Panc1 (cell line): ENCODE results near the gene MSLN. TPM values are rescaled to one million over a fixed set of nuclear protein-coding genes. Genes with fewer than 3 reads are reported as not detected.

Source experiments
- ATAC-seq: fragments of 200-7000 bp; cut with Tn5 transposase; 2 replicates; pipeline ENCODE4 v1.9.1; 2020; ENCODE audit warnings: mild to moderate bottlenecking, moderate library complexity
- BruUV-seq: library from RNA; stranded (reverse); fragments of 400-500 nt; replicated peaks from 2 replicates; lab custom pipeline; 2021; lab: Mats Ljungman, UMichigan
- CTCF ChIA-PET: fragments of 300-600 bp; sonication (Branson Sonifier 250); formaldehyde crosslinking; loops from one replicate; lab custom pipeline; 2022; ENCODE audit warnings: antibody characterized with exemption; lab: Charles Lee
- POLR2A ChIA-PET: fragments of 300-600 bp; sonication (Branson Sonifier 250); formaldehyde crosslinking; loops from one replicate; lab custom pipeline; 2022; ENCODE audit warnings: antibody characterized with exemption; lab: Charles Lee
- DNase-seq: peaks from one replicate; pipeline ENCODE4 v3.0.0-alpha.2; 2010; ENCODE audit warnings: low read depth, low spot score
- H3K27ac ChIP-seq: 2 replicates; pipeline ENCODE4 v1.5.1; 2011; ENCODE audit warnings: mild to moderate bottlenecking, low read length, inconsistent platforms
- H3K27me3 ChIP-seq: fragments of 200-500 bp; sonication (Bioruptor generic); 2 replicates; pipeline ENCODE4 v1.6.0; 2014; ENCODE audit warnings: low read length, inconsistent platforms; ENCODE audit not compliant: control insufficient read depth, insufficient read depth
- H3K36me3 ChIP-seq: fragments of 200-500 bp; sonication (Bioruptor generic); 2 replicates; pipeline ENCODE4 v1.5.1; 2014; ENCODE audit warnings: inconsistent platforms, mild to moderate bottlenecking, low read length, moderate library complexity; ENCODE audit not compliant: control insufficient read depth, insufficient read depth
- H3K4me1 ChIP-seq: 2 replicates; pipeline ENCODE4 v1.5.1; 2011; ENCODE audit warnings: inconsistent platforms, mild to moderate bottlenecking, low read length, moderate library complexity; ENCODE audit not compliant: control insufficient read depth, insufficient read depth
- H3K4me3 ChIP-seq, 2 experiments: 2 replicates each; pipeline ENCODE4 v1.5.1; 2011 to 2012; ENCODE audit warnings: low read depth in 2 of 2, low read length in 2 of 2, mild to moderate bottlenecking in 2 of 2, inconsistent platforms in 1 of 2, moderate library complexity in 1 of 2
- H3K9me3 ChIP-seq: fragments of 200-500 bp; sonication (Bioruptor generic); 2 replicates; pipeline ENCODE4 v1.5.1; 2014; ENCODE audit warnings: low read depth, mild to moderate bottlenecking, inconsistent platforms, low read length, moderate library complexity; ENCODE audit not compliant: control insufficient read depth, insufficient read depth
- POLR2AphosphoS5 ChIP-seq: IDR thresholded peaks from 2 replicates; pipeline ENCODE4 v1.6.1; 2012; ENCODE audit warnings: mild to moderate bottlenecking, low read depth, low read length, moderate library complexity
- SIN3A ChIP-seq: IDR thresholded peaks from 2 replicates; pipeline ENCODE4 v1.6.1; 2012; ENCODE audit warnings: low read depth, mild to moderate bottlenecking, low read length, moderate library complexity, borderline replicate concordance; ENCODE audit not compliant: insufficient read depth
- TCF7L2 ChIP-seq: IDR thresholded peaks from 2 replicates; pipeline ENCODE4 v1.6.1; 2011; ENCODE audit warnings: mild to moderate bottlenecking, low read depth, low read length, inconsistent platforms
- in situ Hi-C: cut with HindIII; loops from 2 replicates; pipeline ENCODE4 v1.10.0; 2016; ENCODE audit warnings: low sequenced_read_pairs, low pct_unique_long_range_greater_than_20kb
- intact Hi-C: fragments of 100-400 bp; cut with micrococcal nuclease; formaldehyde crosslinking; loops from one replicate; pipeline ENCODE4 v1.10.0; 2022; ENCODE audit not compliant: unreplicated experiment
- total RNA-seq: library from RNA; stranded (reverse); gene quantifications from one replicate; pipeline ENCODE4 v1.2.1, GENCODE V29; 2021; ENCODE audit not compliant: unreplicated experiment
- TF ChIP-seq, protein P1 (sequence below): fragments of 450-650 bp; IDR thresholded peaks from 2 replicates; pipeline ENCODE4 v1.5.1; 2017; ENCODE audit warnings: mild to moderate bottlenecking
- TF ChIP-seq, protein P2 (sequence below), 2 experiments: IDR thresholded peaks; 2 replicates each; pipeline ENCODE4 v1.6.1; 2011 to 2012; ENCODE audit warnings: low read depth in 2 of 2, control low read depth in 1 of 2, low read length in 1 of 2, mild to moderate bottlenecking in 1 of 2, moderate library complexity in 1 of 2; ENCODE audit not compliant: insufficient read depth in 1 of 2

The MSLN gene
- total RNA-seq, 1 experiment from 2014 or later: 1.1 TPM

DNA sequence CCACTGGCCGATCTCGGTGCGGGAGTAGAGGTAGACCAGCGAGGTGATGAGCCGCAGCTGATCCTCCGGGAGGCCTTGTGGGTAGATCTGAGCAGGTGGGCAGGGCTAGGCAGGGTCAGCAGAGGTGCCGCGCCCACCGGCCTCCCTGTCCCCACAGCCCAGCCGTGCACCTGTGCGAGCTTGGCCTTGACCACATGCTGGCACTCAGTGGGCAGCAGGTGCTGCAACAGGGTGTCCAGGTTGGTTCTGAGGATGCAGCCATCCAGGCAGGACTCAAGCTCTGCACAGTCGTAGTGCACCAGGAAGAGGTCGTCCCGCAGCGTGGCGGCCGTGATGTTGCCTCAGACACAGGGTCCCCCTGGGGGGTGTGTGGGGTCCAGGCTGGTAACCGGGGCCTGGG, 12.4 kb downstream of the MSLN start:
- in situ Hi-C loops (no loop called here), intact Hi-C loops (no loop called here)
- H3K27ac ChIP-seq: no peak overlapping the region
- no peak for DNase-seq
- no peak overlapping the region for H3K4me3 ChIP-seq
- no peaks in the 10 kb centered on the region for H3K9me3 ChIP-seq
- BruUV-seq: no TSS peak
- ChIA-PET POLR2A (interaction anchor here (0.7 kb wide), 1 partner anchor 12 kb away, joined by 5 read pairs; no protein-coding TSS in a partner anchor), CTCF (interaction anchor here (0.6 kb wide), 1 partner anchor 106 kb away, joined by 6 read pairs; no protein-coding TSS in a partner anchor)
- H3K36me3 ChIP-seq: no peaks in the 10 kb centered on the region
- H3K4me1 ChIP-seq: peaks cover 5% of the 10 kb centered on the region
- no peak for ATAC-seq
- no peaks in the 10 kb centered on the region for H3K27me3 ChIP-seq
- TF ChIP-seq TCF7L2 (no peak), POLR2AphosphoS5 (no peak), SIN3A (no peak)
- TF ChIP-seq, protein P1, sequence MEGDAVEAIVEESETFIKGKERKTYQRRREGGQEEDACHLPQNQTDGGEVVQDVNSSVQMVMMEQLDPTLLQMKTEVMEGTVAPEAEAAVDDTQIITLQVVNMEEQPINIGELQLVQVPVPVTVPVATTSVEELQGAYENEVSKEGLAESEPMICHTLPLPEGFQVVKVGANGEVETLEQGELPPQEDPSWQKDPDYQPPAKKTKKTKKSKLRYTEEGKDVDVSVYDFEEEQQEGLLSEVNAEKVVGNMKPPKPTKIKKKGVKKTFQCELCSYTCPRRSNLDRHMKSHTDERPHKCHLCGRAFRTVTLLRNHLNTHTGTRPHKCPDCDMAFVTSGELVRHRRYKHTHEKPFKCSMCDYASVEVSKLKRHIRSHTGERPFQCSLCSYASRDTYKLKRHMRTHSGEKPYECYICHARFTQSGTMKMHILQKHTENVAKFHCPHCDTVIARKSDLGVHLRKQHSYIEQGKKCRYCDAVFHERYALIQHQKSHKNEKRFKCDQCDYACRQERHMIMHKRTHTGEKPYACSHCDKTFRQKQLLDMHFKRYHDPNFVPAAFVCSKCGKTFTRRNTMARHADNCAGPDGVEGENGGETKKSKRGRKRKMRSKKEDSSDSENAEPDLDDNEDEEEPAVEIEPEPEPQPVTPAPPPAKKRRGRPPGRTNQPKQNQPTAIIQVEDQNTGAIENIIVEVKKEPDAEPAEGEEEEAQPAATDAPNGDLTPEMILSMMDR: no peak
- TF ChIP-seq, protein P2, sequence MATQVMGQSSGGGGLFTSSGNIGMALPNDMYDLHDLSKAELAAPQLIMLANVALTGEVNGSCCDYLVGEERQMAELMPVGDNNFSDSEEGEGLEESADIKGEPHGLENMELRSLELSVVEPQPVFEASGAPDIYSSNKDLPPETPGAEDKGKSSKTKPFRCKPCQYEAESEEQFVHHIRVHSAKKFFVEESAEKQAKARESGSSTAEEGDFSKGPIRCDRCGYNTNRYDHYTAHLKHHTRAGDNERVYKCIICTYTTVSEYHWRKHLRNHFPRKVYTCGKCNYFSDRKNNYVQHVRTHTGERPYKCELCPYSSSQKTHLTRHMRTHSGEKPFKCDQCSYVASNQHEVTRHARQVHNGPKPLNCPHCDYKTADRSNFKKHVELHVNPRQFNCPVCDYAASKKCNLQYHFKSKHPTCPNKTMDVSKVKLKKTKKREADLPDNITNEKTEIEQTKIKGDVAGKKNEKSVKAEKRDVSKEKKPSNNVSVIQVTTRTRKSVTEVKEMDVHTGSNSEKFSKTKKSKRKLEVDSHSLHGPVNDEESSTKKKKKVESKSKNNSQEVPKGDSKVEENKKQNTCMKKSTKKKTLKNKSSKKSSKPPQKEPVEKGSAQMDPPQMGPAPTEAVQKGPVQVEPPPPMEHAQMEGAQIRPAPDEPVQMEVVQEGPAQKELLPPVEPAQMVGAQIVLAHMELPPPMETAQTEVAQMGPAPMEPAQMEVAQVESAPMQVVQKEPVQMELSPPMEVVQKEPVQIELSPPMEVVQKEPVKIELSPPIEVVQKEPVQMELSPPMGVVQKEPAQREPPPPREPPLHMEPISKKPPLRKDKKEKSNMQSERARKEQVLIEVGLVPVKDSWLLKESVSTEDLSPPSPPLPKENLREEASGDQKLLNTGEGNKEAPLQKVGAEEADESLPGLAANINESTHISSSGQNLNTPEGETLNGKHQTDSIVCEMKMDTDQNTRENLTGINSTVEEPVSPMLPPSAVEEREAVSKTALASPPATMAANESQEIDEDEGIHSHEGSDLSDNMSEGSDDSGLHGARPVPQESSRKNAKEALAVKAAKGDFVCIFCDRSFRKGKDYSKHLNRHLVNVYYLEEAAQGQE (IDR thresholded peaks at IDR 0.05; ENCODE audit: insufficient read depth in 1 of 2, low read depth in 2 of 2, low read length in 1 of 2): no peak

DNA sequence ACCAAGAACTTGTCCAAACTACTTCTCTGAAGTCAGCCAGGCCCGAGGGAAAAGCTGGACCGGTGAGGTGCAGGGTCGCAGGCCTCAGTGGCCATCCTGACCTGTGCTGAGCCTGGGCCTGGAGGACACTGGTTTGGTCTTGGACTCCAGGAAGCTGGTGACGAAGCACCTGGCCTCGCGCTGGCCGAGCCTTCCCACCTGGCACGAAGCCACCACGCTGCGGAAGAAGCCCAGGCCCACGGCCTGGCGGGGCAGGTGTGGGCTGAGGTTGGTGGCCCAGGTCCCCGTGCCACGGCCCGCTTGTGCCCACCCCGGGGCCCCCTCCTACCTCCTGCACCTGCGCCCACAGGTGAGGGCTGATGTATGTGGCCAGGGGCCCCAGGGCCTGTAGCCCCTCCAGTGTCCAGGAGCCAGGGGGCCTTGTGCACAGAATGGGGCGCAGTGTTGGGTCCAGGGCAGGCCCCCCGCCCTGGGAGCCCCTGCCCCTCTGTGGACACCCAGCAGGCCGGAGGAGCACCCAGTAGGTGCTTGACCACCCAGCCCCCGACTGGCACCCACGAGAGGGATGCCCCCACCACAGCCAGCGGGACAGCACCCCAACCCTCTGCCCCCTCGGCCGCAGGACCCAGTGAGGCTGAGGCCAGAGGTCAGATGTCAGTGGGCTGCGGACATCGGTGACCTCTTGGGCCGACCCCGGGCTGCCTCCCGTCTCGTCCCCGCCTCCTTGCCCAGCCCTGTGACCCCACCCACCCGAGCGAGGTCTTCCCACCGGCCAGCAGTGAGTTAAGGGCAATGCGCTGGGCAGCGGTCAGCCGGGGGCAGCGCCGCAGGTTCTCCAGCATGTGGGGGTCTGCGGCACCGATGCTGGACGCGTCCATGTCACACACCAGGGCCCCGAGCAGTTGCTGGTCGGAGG, 13.8 kb downstream of the MSLN start:
- Histone ChIP-seq H3K27ac (no peak overlapping the region), H3K27me3 (no peaks in the 10 kb centered on the region), H3K4me1 (peaks cover 10% of the 10 kb centered on the region), H3K4me3 (no peak overlapping the region), H3K9me3 (no peaks in the 10 kb centered on the region), H3K36me3 (no peaks in the 10 kb centered on the region)
- DNase-seq (no peak), ATAC-seq (no peak)
- ChIA-PET CTCF (no interaction called here), POLR2A (interaction anchor here (0.6 kb wide), 1 partner anchor 295 kb away, joined by 3 read pairs; no protein-coding TSS in a partner anchor)
- no TSS peak for BruUV-seq
- intact Hi-C loops: no loop called here
- in situ Hi-C loops: no loop called here
- TF ChIP-seq POLR2AphosphoS5 (no peak), SIN3A (no peak), TCF7L2 (no peak)
- TF ChIP-seq, protein P1: no peak
- TF ChIP-seq, protein P2 (IDR thresholded peaks at IDR 0.05; ENCODE audit: insufficient read depth in 1 of 2, low read depth in 2 of 2, low read length in 1 of 2): no peak
